Endothelial cell of umbilical vein (primary cell): ENCODE results near the gene CLDN14.

Experiments used
- CTCF ChIP-seq, 2 donors: IDR thresholded peaks; 1 replicate in 1 of 2; 2 replicates in 1 of 2; pipeline ENCODE4 v1.5.1; 2011; ENCODE audit warnings: low read length in 2 of 2, mild to moderate bottlenecking in 2 of 2, moderate library complexity in 2 of 2, control low read depth in 1 of 2, inconsistent platforms in 1 of 2, low read depth in 1 of 2; ENCODE audit not compliant: insufficient read depth in 1 of 2; ENCODE audit errors: extremely low read depth in 1 of 2
- FOS ChIP-seq: IDR thresholded peaks from 2 replicates; pipeline ENCODE4 v1.6.1; 2011; ENCODE audit warnings: mild to moderate bottlenecking, low read length, moderate library complexity, borderline replicate concordance; ENCODE audit not compliant: insufficient read depth
- JUN ChIP-seq: IDR thresholded peaks from 2 replicates; pipeline ENCODE4 v1.6.1; 2011; ENCODE audit warnings: borderline replicate concordance, low read depth; ENCODE audit not compliant: insufficient read length, insufficient read depth
- MAX ChIP-seq: IDR thresholded peaks from 2 replicates; pipeline ENCODE4 v1.6.1; 2011; ENCODE audit not compliant: insufficient read depth, insufficient read length
- MYC ChIP-seq: IDR thresholded peaks from one replicate; pipeline ENCODE4 v1.6.1; 2011; ENCODE audit warnings: mild to moderate bottlenecking, low read depth, low read length
- POLR2A ChIP-seq: IDR thresholded peaks from 2 replicates; pipeline ENCODE4 v1.6.1; 2012; ENCODE audit warnings: low read depth, mild to moderate bottlenecking, control low read depth, low read length

- TF ChIP-seq POLR2A (no peak), MAX (no peak), CTCF (IDR thresholded peaks at IDR 0.05; ENCODE audit: extremely low read depth in 1 of 2, insufficient read depth in 1 of 2, low read depth in 1 of 2, low read length in 2 of 2) (no peak), FOS (no peak), MYC (no peak), JUN (no peak)
Observed at GRCh38 chr21:36508948-36509347, 29.0 kb upstream of the CLDN14 start.
